Germinal center (tissue), 1 donor: ENCODE results near the gene NAA25.

Experiments
- DNase-seq: peaks from one replicate; pipeline ENCODE4 v3.0.0; 2012; ENCODE audit warnings: mixed read lengths, low spot score

The NAA25 gene

DNA sequence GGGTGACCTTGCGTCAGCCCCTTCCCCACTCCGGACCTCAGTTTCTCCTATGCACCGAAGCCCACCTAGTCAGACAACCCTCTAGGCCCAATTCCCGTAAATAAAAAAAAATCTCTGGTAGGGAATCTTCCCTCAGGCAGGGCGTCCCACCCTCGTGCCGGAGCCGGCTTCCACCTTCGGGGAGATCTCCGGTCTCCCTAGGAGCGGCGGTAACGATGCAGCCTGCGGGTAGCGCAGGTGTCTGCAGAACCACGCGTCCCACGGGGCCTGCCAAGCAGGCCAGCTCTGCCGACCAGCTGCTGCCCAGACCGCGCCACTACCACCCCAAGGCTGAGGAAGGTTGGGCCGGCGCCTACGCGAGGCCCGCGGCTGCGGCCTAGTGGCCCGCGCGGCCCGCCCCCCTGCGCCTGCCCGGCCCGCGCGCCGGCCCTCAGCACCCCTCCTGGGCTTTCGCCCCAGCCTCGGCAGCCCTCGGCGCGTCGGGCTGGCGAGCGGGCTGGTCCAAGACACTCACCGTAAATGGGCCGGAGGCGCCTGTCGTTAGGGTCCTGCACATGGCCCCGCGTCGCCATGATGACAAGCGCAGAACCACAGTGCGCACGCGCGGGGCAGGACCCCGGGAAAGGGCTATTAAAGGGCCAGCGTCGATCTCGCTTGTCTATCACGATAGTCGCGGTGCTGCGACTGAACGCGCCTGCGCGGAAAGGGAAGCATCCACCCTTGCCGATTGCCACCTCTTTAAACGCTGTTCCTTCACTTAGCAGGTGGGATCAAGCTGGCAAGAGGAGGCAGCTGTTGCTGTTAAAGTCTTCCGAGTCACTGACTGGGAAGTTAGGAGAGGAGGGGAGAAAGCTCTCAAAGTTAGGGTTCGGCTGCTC is at the start of gene NAA25:
Gene NAA25, minus strand, starts transcription at position 582 of the 878 bp plus-strand sequence. Its CDS starts 10 bp downstream, at position 572.
- peak; percentile 84 for DNase-seq

- DNase-seq = no peak
Measured at GRCh38 chr12:112153893-112154219, 45.3 kb upstream of the NAA25 start.

DNA sequence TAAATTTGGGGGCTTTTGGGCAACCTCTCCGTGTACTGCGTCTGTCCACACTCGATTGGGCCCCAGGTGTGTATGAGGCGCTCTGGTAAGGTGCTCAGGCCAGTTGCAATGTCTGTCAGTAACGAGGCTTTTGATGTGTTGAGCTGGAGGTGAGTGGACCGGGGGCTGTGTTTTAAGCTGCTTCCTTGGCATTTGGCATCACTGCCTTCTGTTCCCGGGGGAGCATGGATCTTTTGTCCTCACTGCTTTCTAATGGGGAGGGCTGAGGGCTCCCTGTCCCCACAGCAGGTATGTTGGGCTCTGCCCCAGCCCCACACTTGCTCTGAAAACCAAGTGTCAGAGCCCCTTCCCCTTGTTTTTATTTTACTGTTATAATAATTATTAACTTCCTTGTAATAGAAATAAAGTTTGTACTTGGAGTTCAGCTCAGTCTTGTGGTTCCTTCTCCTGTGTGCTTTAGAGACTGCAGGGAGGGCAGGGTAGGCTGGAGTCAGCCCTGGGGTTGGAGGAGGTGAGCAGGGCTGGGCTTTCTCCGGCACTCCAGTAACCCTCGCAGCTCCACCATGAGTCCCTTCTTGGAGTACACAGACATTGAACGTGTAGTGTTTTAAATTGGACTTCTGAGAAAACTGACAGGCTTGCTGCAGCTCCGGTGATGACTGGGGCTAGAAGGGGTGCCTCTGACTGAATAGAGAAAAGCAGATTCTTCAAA is 44.8 kb upstream of the NAA25 start:
- DNase-seq = no peak

GRCh38 chr12:112151766-112152541 is 43.4 kb upstream of the NAA25 start:
- no peak for DNase-seq

- DNase-seq = no peak
Measured at GRCh38 chr12:112149596-112149995, 41.0 kb upstream of the NAA25 start.

DNA sequence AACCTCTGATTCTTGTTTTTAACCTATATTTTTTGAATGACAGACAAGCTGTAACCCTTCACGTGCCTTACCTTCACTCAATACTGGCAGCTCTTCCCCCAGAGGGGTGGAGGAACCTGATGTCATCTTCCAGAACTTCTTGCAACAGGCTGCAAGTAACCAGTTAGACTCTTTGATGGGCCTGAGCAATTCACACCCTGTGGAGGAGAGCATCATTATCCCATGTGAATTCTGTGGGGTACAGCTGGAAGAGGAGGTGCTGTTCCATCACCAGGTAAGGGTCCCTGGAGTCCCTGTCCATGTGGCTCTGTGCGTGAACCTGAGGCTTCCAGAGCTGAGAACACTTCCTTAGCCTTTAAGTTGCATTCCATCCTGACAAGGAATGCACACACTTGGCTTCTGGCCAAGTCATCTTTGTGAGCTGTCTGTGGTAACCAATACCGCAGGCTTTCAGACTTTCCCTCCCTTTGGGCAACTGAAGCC is 39.5 kb upstream of the NAA25 start:
- no peak for DNase-seq

GRCh38 chr12:112146123-112146522 is 37.5 kb upstream of the NAA25 start:
- no peak for DNase-seq

DNA sequence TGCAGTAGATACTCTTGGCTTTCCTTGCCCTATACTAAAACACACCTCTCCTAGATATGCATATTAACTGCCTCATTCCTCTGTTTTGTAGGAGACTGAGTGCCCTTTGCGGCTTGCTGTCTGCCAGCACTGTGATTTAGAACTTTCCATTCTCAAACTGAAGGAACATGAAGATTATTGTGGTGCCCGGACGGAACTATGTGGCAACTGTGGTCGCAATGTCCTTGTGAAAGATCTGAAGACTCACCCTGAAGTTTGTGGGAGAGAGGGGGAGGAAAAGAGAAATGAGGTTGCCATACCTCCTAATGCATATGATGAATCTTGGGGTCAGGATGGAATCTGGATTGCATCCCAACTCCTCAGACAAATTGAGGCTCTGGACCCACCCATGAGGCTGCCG is 32.1 kb upstream of the NAA25 start:
- no peak for DNase-seq

- DNase-seq = no peak
Measured at GRCh38 chr12:112134731-112135130, 26.1 kb upstream of the NAA25 start.

DNA sequence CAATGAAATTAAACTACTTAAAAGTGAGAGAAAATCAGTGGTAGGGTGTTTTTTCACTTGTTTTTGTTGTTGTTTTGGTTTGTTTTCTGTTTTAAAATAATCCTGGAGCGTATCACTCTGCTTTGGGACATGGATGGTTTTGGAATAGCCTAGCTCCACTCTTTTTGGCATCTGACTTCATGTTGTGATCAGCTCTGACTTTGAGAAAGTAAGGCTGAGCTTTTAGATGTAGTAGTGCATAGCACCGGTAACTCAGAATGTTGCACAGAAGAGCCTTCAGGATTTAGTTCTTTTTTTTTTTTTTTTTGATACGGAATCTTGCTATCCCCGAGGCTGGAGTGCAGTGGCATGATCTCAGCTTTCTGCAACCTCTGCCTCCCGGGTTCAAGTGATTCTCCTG is 24.8 kb upstream of the NAA25 start:
- DNase-seq = no peak

GRCh38 chr12:112131686-112132085 is 23.1 kb upstream of the NAA25 start:
- DNase-seq = no peak

GRCh38 chr12:112130441-112130998 is 21.9 kb upstream of the NAA25 start:
- peak; percentile 32 for DNase-seq

DNA sequence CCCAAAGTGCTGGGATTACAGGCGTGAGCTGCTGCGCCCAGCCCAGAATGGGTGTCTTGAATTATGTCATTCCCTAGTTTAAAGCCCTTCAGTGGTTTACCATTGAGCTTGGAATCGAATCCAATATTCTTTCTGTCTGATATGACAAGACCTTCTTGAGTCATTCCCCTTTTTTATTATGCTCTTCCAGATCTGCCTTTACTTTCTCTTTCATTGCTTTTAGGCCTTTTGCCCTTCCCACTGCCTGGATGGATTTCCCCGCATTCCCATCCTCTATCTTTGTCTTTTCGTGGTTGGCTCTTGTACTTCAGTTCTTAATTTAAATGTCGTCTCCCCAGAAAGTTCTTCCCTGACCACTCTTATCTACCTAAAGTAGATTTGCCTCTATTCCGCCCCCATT is 18.3 kb upstream of the NAA25 start:
- DNase-seq = no peak

GRCh38 chr12:112126000-112126438 is 17.4 kb upstream of the NAA25 start:
- no peak for DNase-seq

DNA sequence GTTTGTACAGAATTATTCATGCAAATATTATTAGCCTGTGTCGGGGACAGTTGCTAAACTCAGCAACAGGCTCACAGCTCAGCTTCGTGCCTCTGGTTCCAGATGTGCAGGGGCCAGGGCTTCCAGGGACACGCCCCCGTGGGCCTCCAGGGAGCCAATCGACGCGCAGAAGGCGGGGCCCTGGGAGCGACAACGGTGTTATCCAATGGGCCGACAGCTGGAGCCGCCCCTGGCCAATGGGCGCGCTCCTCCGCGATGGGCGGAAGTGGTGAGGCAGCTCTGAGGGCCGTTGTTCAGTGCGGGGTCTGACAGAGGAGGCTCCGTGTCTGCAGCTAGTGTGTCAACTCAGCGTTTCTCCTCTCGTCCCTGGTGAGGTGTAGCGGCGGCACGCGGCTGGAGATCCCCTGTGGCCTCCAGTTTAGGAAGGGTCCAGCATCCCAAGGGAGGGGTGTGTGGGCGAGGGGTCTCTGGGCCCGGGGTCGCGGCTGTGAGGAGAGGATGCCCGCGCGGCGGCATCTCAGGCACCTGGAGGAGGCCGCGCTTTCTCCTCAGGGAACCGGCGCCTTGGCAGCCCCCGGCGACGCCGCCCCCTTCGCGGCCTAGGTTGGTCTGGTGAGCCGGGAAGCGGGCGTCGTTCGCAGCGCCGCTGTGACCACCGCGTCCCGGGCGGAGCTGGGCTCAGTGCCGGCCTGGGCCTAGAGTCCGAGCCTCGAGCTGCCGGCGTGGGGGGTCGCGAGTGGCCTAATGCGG is 16.8 kb upstream of the NAA25 start, which contains the start of gene TRAFD1:
Gene TRAFD1, plus strand, starts transcription at position 311 of the 750 bp plus-strand sequence. CDS start 4,963 bp downstream, outside the sequence.
- DNase-seq = peak; percentile 99

DNA sequence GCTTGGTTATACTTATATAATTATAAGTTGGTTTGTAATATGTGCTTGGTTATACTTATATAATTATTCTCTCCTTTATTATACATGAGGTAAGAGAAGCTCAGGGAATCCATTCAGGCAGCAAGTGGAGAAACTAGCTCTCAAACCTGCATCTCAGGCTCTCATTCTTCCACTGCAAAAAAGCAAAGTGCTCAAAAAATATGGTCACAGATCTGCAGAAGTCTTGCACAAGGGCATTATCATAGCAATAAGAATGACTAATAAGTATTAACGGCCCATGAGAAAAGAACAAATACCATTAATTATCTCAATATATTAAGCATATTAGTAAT is 16.3 kb upstream of the NAA25 start:
- DNase-seq = no peak

DNA sequence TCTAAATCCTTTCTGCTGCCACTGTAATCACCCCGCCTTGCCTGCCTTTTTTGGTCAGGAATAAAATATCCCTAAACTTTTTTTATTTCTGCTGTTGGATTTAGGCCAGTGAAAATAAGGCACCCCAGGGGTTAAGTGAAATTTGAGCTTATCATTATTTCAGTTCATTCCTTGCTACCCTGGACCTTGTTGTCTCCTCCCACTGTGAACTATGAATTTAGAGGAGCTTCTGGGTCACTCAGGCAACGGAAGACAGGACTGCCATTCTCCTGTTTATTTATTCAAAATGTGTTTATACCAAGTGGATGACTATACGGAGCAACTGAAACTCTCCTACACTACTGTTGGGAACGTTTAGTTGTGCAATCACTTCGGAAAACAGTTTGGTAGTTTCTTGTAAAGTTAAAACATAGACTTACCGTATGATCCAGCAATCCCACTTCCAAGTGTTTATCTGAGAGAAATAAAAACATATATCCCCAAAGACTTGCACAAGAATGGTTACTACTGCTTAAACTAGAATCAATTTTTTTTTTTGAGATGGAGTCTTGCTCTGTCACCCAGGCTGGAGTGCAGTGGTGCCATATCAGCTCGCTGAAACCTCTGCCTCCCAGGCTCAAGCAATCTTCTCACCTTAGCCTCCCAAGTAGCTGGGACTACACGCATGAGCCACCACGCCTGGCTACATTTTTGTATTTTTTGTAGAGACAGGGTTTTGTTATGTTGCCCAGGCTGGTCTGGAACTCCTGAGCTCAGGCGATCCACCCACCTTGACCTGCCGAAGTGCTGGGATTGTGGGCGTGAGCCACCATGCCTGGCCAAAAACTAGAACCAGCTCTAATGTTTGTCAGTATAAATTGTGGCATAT is 14.5 kb upstream of the NAA25 start:
- no peak for DNase-seq

DNA sequence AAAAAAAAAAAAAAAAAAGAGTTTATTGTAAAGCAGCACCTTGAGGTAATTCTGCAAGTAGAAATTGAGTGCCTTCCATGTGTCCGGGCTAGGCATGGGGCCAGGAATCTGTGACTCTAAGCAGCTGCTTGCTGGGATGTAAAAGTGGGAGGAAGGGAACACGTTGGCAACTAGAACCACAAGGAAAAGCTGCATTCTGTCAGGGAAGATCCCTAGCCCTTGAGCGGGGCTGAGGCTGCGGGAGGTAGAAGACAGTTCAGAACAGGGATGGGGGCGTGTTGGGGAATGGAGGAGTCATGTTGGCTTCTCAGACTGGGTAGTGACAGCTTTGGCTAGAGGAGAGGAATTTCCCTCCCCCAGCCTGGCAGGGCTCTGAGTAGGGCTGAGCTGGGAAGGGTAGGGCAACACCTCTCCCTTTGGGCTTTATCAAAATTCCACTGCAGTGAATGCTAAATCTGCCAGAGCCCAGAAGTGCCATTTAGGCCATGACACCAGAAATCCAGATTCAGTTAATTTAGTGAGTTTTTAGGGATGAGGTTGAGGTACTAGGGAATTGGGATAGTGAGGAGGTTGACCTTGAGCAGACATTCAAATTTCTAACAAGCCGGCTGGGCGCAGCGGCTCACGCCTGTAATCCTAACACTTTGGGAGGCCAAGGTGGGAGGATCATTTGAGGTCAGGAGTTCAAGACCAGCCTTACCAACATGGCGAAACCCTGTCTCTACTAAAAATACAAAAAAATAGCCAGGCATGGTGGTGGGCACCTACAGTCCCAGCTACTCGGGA is 13.4 kb upstream of the NAA25 start:
- DNase-seq = no peak

DNA sequence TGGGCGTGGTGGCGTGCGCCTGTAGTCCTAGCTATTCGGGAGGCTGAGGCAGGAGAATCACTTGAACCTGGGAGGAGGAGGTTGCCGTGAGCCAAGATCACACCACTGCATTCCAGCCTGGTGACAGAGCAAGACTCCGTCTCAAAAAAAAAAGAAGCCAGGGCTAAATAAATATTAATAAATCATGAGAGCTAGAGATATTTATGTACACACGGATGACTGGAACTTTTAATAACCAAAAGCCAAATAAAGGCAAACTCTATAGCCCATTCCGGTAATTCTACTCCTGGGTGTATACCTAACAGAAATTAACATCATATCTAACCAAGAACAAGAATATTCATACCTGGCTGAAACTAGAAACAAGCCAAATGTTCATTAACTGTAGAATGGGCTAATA is 9.1 kb upstream of the NAA25 start:
- no peak for DNase-seq
